ENCODE measurements around the gene FOXO3.
"Not testable (repeated sequence)": the region's sequence is repeated elsewhere in the genome, so short reads cannot be mapped to it uniquely, and the experiment has no call there.

- not testable (repeated sequence) for TF ChIP-seq POLR2A, CTCF (IDR thresholded peaks at IDR 0.05)
These were observed 121.8 kb downstream of the FOXO3 start for GRCh38 chr6:108682383-108683119.
